SK-N-MC (cell line): ENCODE measurements around the gene MACF1.
"Not testable (repeated sequence)": the region's sequence is repeated elsewhere in the genome, so short reads cannot be mapped to it uniquely, and the experiment has no call there.

Experiments used
- EZH2 ChIP-seq: fragments of 200-600 bp; sonication (generic); IDR thresholded peaks from one replicate; pipeline ENCODE4 v1.6.1; 2017; ENCODE audit warnings: antibody characterized with exemption
- POLR2AphosphoS5 ChIP-seq: IDR thresholded peaks from 2 replicates; pipeline ENCODE4 v1.6.1; 2012; ENCODE audit warnings: mild to moderate bottlenecking, low read depth, low read length, borderline replicate concordance

DNA sequence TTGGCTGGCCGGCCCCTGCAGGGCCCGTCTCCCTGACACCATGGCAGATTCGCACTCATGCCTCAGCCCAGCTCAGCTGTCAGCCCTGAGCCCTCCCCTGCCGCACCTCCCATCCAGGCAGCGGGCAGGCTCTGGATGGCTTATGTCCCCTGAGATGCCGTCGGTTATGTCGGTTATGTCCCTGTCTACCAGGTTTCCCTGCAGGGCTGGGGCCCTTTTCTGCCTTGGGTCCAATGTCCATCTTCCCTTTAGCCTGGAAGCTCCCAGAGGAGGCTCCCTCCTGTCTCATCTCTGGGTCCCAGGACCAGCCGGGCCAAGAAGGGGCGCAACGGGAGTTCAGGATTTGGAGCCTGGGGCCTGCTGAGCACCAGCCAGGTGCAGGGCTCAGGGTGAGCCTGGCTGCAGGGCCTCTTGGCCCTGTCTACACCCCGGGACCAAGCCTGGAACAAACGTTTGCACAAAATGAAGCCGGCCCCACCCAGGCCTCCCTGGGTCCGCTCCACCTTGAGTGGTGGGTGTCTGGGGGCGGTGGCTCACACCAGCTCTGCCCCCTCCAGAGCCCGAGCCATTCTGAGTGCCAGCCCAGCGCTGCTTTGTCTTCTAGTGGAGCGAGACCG is 306.2 kb downstream of the MACF1 start:
- TF ChIP-seq POLR2AphosphoS5, EZH2: not testable (repeated sequence)
